KMS-11 (cell line): ENCODE results near the gene PCBD2.
"Not testable (repeated sequence)": the region's sequence is repeated elsewhere in the genome, so short reads cannot be mapped to it uniquely, and the experiment has no call there.

Source experiments
- H2AFZ ChIP-seq: fragments of 200-600 bp; sonication (generic); 2 replicates; pipeline ENCODE4 v1.6.1; 2016; ENCODE audit warnings: antibody characterized with exemption, mixed run types, low read depth
- H3K27ac ChIP-seq: fragments of 200-600 bp; sonication (generic); 2 replicates; pipeline ENCODE4 v1.6.1; 2016; ENCODE audit warnings: mild to moderate bottlenecking, mixed run types
- H3K27me3 ChIP-seq: fragments of 200-600 bp; sonication (generic); 2 replicates; pipeline ENCODE4 v1.6.1; 2017; ENCODE audit warnings: mild to moderate bottlenecking, low read depth, mixed run types, moderate library complexity; ENCODE audit not compliant: insufficient read depth
- H3K36me3 ChIP-seq: fragments of 200-600 bp; sonication (generic); 2 replicates; pipeline ENCODE4 v1.6.1; 2017; ENCODE audit warnings: mild to moderate bottlenecking, mixed run types; ENCODE audit not compliant: insufficient read depth
- H3K4me1 ChIP-seq: fragments of 200-600 bp; sonication (generic); 2 replicates; pipeline ENCODE4 v1.6.1; 2016; ENCODE audit warnings: mild to moderate bottlenecking, low read depth, mixed run types; ENCODE audit not compliant: poor library complexity, severe bottlenecking
- H3K4me2 ChIP-seq: fragments of 200-600 bp; sonication (generic); 2 replicates; pipeline ENCODE4 v1.7.0; 2016; ENCODE audit warnings: mild to moderate bottlenecking, mixed run types
- H3K4me3 ChIP-seq: fragments of 200-600 bp; sonication (generic); IDR thresholded peaks from 2 replicates; pipeline ENCODE4 v1.6.1; 2017; ENCODE audit warnings: low read depth, low read length, mixed read lengths; ENCODE audit not compliant: insufficient read depth
- H3K79me2 ChIP-seq: fragments of 200-600 bp; sonication (generic); 2 replicates; pipeline ENCODE4 v1.6.1; 2016; ENCODE audit warnings: low read depth, mixed run types; ENCODE audit not compliant: insufficient read depth
- H3K9ac ChIP-seq: fragments of 200-600 bp; sonication (generic); 2 replicates; pipeline ENCODE4 v1.6.1; 2016; ENCODE audit warnings: mild to moderate bottlenecking, mixed run types
- H4K20me1 ChIP-seq: fragments of 200-600 bp; sonication (generic); 2 replicates; pipeline ENCODE4 v1.6.1; 2016; ENCODE audit warnings: mild to moderate bottlenecking, mixed run types; ENCODE audit not compliant: insufficient read depth
- TF ChIP-seq, protein P1 (sequence below): fragments of 200-600 bp; sonication (generic); conservative IDR thresholded peaks from 2 replicates; pipeline ENCODE4 v1.6.1; 2017; ENCODE audit warnings: low read depth, mild to moderate bottlenecking, antibody characterized with exemption, low read length, moderate library complexity, mixed read lengths

Gene PCBD2

GRCh38 chr5:134879456-134879855 is 25.5 kb upstream of the PCBD2 start:
- H2AFZ ChIP-seq, result no peak overlapping the region
- peak overlapping the region; percentile 91 for H3K4me2 ChIP-seq
- H3K36me3 ChIP-seq, result no peaks in the 10 kb centered on the region
- no peak overlapping the region for H3K9ac ChIP-seq
- no peaks in the 10 kb centered on the region for H3K27me3 ChIP-seq
- H3K27ac ChIP-seq, result peak overlapping the region; percentile 93; the same call in 1 of the 2 replicates
- TF ChIP-seq, protein P1, sequence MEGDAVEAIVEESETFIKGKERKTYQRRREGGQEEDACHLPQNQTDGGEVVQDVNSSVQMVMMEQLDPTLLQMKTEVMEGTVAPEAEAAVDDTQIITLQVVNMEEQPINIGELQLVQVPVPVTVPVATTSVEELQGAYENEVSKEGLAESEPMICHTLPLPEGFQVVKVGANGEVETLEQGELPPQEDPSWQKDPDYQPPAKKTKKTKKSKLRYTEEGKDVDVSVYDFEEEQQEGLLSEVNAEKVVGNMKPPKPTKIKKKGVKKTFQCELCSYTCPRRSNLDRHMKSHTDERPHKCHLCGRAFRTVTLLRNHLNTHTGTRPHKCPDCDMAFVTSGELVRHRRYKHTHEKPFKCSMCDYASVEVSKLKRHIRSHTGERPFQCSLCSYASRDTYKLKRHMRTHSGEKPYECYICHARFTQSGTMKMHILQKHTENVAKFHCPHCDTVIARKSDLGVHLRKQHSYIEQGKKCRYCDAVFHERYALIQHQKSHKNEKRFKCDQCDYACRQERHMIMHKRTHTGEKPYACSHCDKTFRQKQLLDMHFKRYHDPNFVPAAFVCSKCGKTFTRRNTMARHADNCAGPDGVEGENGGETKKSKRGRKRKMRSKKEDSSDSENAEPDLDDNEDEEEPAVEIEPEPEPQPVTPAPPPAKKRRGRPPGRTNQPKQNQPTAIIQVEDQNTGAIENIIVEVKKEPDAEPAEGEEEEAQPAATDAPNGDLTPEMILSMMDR, result no peak
- H4K20me1 ChIP-seq, result no peaks in the 10 kb centered on the region
- H3K4me1 ChIP-seq, result peaks cover 57% of the 10 kb centered on the region
- peaks cover 53% of the 10 kb centered on the region for H3K79me2 ChIP-seq
- no peak overlapping the region for H3K4me3 ChIP-seq

DNA sequence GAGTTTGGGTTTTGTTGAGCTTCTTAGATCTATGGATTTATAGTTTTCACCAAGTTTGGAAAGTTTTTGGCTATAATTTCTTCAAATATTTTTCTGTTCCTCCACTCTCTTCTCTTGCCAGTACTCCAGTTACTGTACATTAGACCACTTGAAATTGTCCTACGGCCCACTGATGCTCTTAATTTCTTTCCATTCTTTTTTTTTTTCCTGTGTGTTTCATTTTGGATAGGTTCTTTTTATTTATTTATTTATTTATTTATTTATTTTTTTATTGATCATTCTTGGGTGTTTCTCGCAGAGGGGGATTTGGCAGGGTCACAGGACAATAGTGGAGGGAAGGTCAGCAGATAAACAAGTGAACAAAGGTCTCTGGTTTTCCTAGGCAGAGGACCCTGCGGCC is 24.0 kb upstream of the PCBD2 start:
- not testable (repeated sequence) for H3K27ac ChIP-seq, H3K9ac ChIP-seq, H3K27me3 ChIP-seq, H3K4me3 ChIP-seq, H3K36me3 ChIP-seq, H2AFZ ChIP-seq, H3K4me2 ChIP-seq, H4K20me1 ChIP-seq
- Histone ChIP-seq H3K79me2 (peaks cover 38% of the 10 kb centered on the region), H3K4me1 (peaks cover 59% of the 10 kb centered on the region)

- H3K36me3 ChIP-seq, H3K27me3 ChIP-seq, H4K20me1 ChIP-seq, H2AFZ ChIP-seq, H3K27ac ChIP-seq, H3K9ac ChIP-seq, H3K4me3 ChIP-seq, H3K4me2 ChIP-seq: not testable (repeated sequence)
- Histone ChIP-seq H3K79me2 (peaks cover 30% of the 10 kb centered on the region), H3K4me1 (peaks cover 59% of the 10 kb centered on the region)
These were observed 23.2 kb upstream of the PCBD2 start for GRCh38 chr5:134881711-134882110.

DNA sequence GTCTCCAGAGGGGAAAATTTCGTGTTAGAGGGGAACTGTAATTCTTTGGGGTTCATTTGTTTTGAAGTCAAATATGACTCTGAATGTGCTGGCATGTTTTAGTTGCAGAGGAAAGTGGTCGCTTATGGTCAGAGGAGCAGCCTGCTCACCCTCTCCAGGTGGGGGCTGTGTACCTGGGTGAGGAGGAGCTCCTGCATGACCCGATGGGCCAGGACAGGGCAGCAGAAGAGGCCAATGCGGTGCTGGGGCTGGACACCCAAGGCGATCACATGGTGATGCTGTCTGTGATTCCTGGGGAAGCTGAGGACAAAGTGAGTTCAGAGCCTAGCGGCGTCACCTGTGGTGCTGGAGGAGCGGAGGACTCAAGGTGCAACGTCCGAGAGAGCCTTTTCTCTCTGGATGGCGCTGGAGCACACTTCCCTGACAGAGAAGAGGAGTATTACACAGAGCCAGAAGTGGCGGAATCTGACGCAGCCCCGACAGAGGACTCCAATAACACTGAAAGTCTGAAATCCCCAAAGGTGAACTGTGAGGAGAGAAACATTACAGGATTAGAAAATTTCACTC is 17.3 kb upstream of the PCBD2 start:
- Histone ChIP-seq H3K36me3 (no peaks in the 10 kb centered on the region), H4K20me1 (no peaks in the 10 kb centered on the region), H3K27ac (no peak overlapping the region), H3K4me3 (no peak overlapping the region), H3K27me3 (no peaks in the 10 kb centered on the region), H3K4me2 (no peak overlapping the region), H3K79me2 (peaks cover 15% of the 10 kb centered on the region; the same call in 1 of the 2 replicates), H3K9ac (no peak overlapping the region), H2AFZ (no peak overlapping the region), H3K4me1 (peaks cover 37% of the 10 kb centered on the region)
- TF ChIP-seq, protein P1, result no peak

GRCh38 chr5:134889335-134889734 is 15.6 kb upstream of the PCBD2 start:
- H2AFZ ChIP-seq, result no peak overlapping the region
- no peaks in the 10 kb centered on the region for H3K27me3 ChIP-seq
- H3K4me1 ChIP-seq, result peaks cover 42% of the 10 kb centered on the region
- TF ChIP-seq, protein P1, result no peak
- H3K27ac ChIP-seq, result no peak overlapping the region
- H3K36me3 ChIP-seq, result no peaks in the 10 kb centered on the region
- no peak overlapping the region for H3K9ac ChIP-seq
- no peaks in the 10 kb centered on the region for H4K20me1 ChIP-seq
- H3K4me3 ChIP-seq, result no peak overlapping the region
- no peak overlapping the region for H3K4me2 ChIP-seq
- H3K79me2 ChIP-seq, result peaks cover 15% of the 10 kb centered on the region; the same call in 1 of the 2 replicates
